ENCODE measurements around the gene SUGT1.

Gene SUGT1

GRCh38 chr13:52739468-52740071 lies 86.9 kb downstream of the SUGT1 start, which contains the start of gene CNMD:
Gene CNMD, minus strand, starts transcription at chr13:52739820. Its CDS starts 119 bp downstream, at chr13:52739701.
- TF ChIP-seq CTCF (IDR thresholded peaks at IDR 0.05; ENCODE audit: low read depth, low read length) = no peak
- no peak for TF ChIP-seq EZH2phosphoT487 (IDR thresholded peaks at IDR 0.05; ENCODE audit: low read depth)
- Histone ChIP-seq H3K27ac (ENCODE audit: low read length) (no peak within 1 kb of the TSS), H2AFZ (ENCODE audit: low read depth, low read length) (no peak within 1 kb of the TSS), H3K9ac (ENCODE audit: low read length) (no peak within 1 kb of the TSS), H3K4me3 (ENCODE audit: low read length) (no peak within 1 kb of the TSS), H3K27me3 (ENCODE audit: low read depth, low read length) (no peaks in the 10 kb centered on the region), H3K36me3 (replicated peaks; ENCODE audit: low read depth, low read length) (no peaks in the 10 kb centered on the region), H3K79me2 (ENCODE audit: low read length) (no peaks in the 10 kb centered on the region), H3K9me3 (ENCODE audit: insufficient read depth, low read length) (no peaks in the 10 kb centered on the region), H4K20me1 (ENCODE audit: insufficient read depth, low read length) (no peaks in the 10 kb centered on the region), H3K4me2 (ENCODE audit: low read length) (no peak within 1 kb of the TSS), H3K4me1 (ENCODE audit: low read length) (no peaks in the 10 kb centered on the region)

- Histone ChIP-seq H3K27ac (ENCODE audit: low read length) (no peak overlapping the region), H3K9me3 (ENCODE audit: insufficient read depth, low read length) (no peaks in the 10 kb centered on the region), H3K79me2 (ENCODE audit: low read length) (no peaks in the 10 kb centered on the region), H2AFZ (ENCODE audit: low read depth, low read length) (no peak overlapping the region), H3K4me1 (ENCODE audit: low read length) (no peaks in the 10 kb centered on the region), H3K4me2 (ENCODE audit: low read length) (no peak overlapping the region), H4K20me1 (ENCODE audit: insufficient read depth, low read length) (no peaks in the 10 kb centered on the region), H3K4me3 (ENCODE audit: low read length) (no peak overlapping the region), H3K36me3 (replicated peaks; ENCODE audit: low read depth, low read length) (no peaks in the 10 kb centered on the region), H3K9ac (ENCODE audit: low read length) (no peak overlapping the region), H3K27me3 (ENCODE audit: low read depth, low read length) (peaks cover 12% of the 10 kb centered on the region)
- TF ChIP-seq CTCF (IDR thresholded peaks at IDR 0.05; ENCODE audit: low read depth, low read length) = no peak
- TF ChIP-seq EZH2phosphoT487 (IDR thresholded peaks at IDR 0.05; ENCODE audit: low read depth) = no peak
Observed at GRCh38 chr13:52743569-52743968, 90.9 kb downstream of the SUGT1 start.

GRCh38 chr13:52743988-52744387 lies 91.4 kb downstream of the SUGT1 start:
- no peaks in the 10 kb centered on the region for H3K79me2 ChIP-seq (ENCODE audit: low read length)
- peaks cover 12% of the 10 kb centered on the region for H3K27me3 ChIP-seq (ENCODE audit: low read depth, low read length)
- H3K9me3 ChIP-seq (ENCODE audit: insufficient read depth, low read length) = no peaks in the 10 kb centered on the region
- peak; percentile 35 for TF ChIP-seq CTCF (IDR thresholded peaks at IDR 0.05; ENCODE audit: low read depth, low read length)
- no peak for TF ChIP-seq EZH2phosphoT487 (IDR thresholded peaks at IDR 0.05; ENCODE audit: low read depth)
- no peak overlapping the region for H2AFZ ChIP-seq (ENCODE audit: low read depth, low read length)
- no peaks in the 10 kb centered on the region for H3K4me1 ChIP-seq (ENCODE audit: low read length)
- H3K36me3 ChIP-seq (replicated peaks; ENCODE audit: low read depth, low read length) = no peaks in the 10 kb centered on the region
- no peak overlapping the region for H3K27ac ChIP-seq (ENCODE audit: low read length)
- H3K9ac ChIP-seq (ENCODE audit: low read length) = no peak overlapping the region
- no peak overlapping the region for H3K4me2 ChIP-seq (ENCODE audit: low read length)
- no peak overlapping the region for H3K4me3 ChIP-seq (ENCODE audit: low read length)
- H4K20me1 ChIP-seq (ENCODE audit: insufficient read depth, low read length) = no peaks in the 10 kb centered on the region

- Histone ChIP-seq H3K27ac (ENCODE audit: low read length) (no peak overlapping the region), H3K4me3 (ENCODE audit: low read length) (no peak overlapping the region), H3K4me2 (ENCODE audit: low read length) (no peak overlapping the region), H3K36me3 (replicated peaks; ENCODE audit: low read depth, low read length) (no peaks in the 10 kb centered on the region), H2AFZ (ENCODE audit: low read depth, low read length) (no peak overlapping the region), H3K4me1 (ENCODE audit: low read length) (no peaks in the 10 kb centered on the region), H3K79me2 (ENCODE audit: low read length) (no peaks in the 10 kb centered on the region), H3K9ac (ENCODE audit: low read length) (no peak overlapping the region), H3K9me3 (ENCODE audit: insufficient read depth, low read length) (no peaks in the 10 kb centered on the region), H3K27me3 (ENCODE audit: low read depth, low read length) (peaks cover 12% of the 10 kb centered on the region), H4K20me1 (ENCODE audit: insufficient read depth, low read length) (no peaks in the 10 kb centered on the region)
- TF ChIP-seq EZH2phosphoT487 (IDR thresholded peaks at IDR 0.05; ENCODE audit: low read depth) = no peak
- no peak for TF ChIP-seq CTCF (IDR thresholded peaks at IDR 0.05; ENCODE audit: low read depth, low read length)
Observed at GRCh38 chr13:52744842-52745375, 92.3 kb downstream of the SUGT1 start.

Measured in OCI-LY3 (cell line).